Heart left ventricle (tissue), 16 donors: ENCODE results near the gene SEMA3F. TPM values are rescaled to one million over a fixed set of nuclear protein-coding genes. Genes with fewer than 3 reads are reported as not detected.

Experiments
- ATAC-seq, 4 donors: fragments of 200-7000 bp; cut with Tn5 transposase; one replicate each; pipeline ENCODE4 v1.9.1; 2020 to 2022; ENCODE audit warnings: moderate library complexity in 4 of 4, mild to moderate bottlenecking in 3 of 4, moderate number of reproducible peaks in 1 of 4
- DNase-seq, 5 donors: peaks; one replicate each; pipeline ENCODE4 v3.0.0-alpha.2; 2020
- H3K27ac ChIP-seq, 12 donors: fragments of 200-600 bp; sonication (generic) in 4 of 12; one replicate each; pipeline versions ENCODE4 v1.5.0 to v1.8.0; 2016 to 2022; ENCODE audit warnings: mild to moderate bottlenecking in 2 of 12
- H3K27me3 ChIP-seq, 9 donors: fragments of 200-600 bp; sonication (generic) in 2 of 9; one replicate each; pipeline versions ENCODE4 v1.5.1 to v1.8.0; 2016 to 2022; ENCODE audit warnings: mild to moderate bottlenecking in 3 of 9
- H3K36me3 ChIP-seq, 9 donors: fragments of 200-600 bp; sonication (generic) in 2 of 9; one replicate each; pipeline versions ENCODE4 v1.5.0 to v1.8.0; 2018 to 2022; ENCODE audit warnings: mild to moderate bottlenecking in 2 of 9
- H3K4me1 ChIP-seq, 12 donors: fragments of 200-600 bp; sonication (generic) in 4 of 12; one replicate each; pipeline versions ENCODE4 v1.5.0 to v1.8.0; 2016 to 2022; ENCODE audit warnings: mild to moderate bottlenecking in 3 of 12
- H3K4me3 ChIP-seq, 12 donors: fragments of 200-600 bp; sonication (generic) in 4 of 12; one replicate each; pipeline versions ENCODE4 v1.5.0 to v1.8.0; 2017 to 2022; ENCODE audit warnings: mild to moderate bottlenecking in 9 of 12, moderate library complexity in 4 of 12
- H3K9me3 ChIP-seq, 12 donors: fragments of 200-600 bp; sonication (generic) in 4 of 12; one replicate each; pipeline versions ENCODE4 v1.5.0 to v1.8.0; 2016 to 2022; ENCODE audit warnings: mild to moderate bottlenecking in 1 of 12
- POLR2A ChIP-seq, 2 donors: fragments of 450-650 bp; IDR thresholded peaks; one replicate each; pipeline ENCODE4 v1.6.1; 2017; ENCODE audit warnings: antibody characterized with exemption in 2 of 2, mild to moderate bottlenecking in 2 of 2, moderate library complexity in 2 of 2
- WGBS, 4 donors: extraction: QIAGEN DNeasy Blood & Tissue Kit in 2 of 4; methylation state at CpG; one replicate each; pipeline versions ENCODE4 v1.1.5 to v1.1.7; 2013 to 2018; 5-methylcytosine and 5-hydroxymethylcytosine counted together
- intact Hi-C, 10 donors: fragments of 100-400 bp; cut with DNase I; formaldehyde crosslinking; loops; one replicate each; pipeline versions ENCODE4 v1.11.1 to v1.14.2; 2022
- polyA plus RNA-seq, 2 donors: library from polyadenylated mRNA; stranded (reverse); fragments of 200-250 nt; gene quantifications; one replicate each; pipeline ENCODE4 v1.2.3, GENCODE V29; 2013
- total RNA-seq, 9 donors: library from RNA; depleted of rRNA in 2 of 9; stranded (reverse); fragments of >200 nt in 2 of 9; fragmentation: NEBNext Ultra II Directional in 3 of 9; extraction: Animal tissue kit (Norgen Biotek cat#: 25700) in 3 of 9; gene quantifications; one replicate each; pipeline versions ENCODE4 v1.1.0 to v1.2.4, GENCODE V29; 2016 to 2023
- TF ChIP-seq, protein P1 (sequence below), 12 donors: fragments of 200-600 bp; sonication (generic) in 4 of 12; IDR thresholded peaks; one replicate each; pipeline versions ENCODE4 v1.5.0 to v1.8.0; 2018 to 2022; ENCODE audit warnings: antibody characterized with exemption in 12 of 12, mild to moderate bottlenecking in 5 of 12
- donor health status: ischemic (EF 13 %, LVEDD 7.1; RV severe dilation, severe dysfunction).
- donor health status: healthy with polysubstance abuse.
- donor health status: DM: no; HTN: yes; CAD: no.
- donor health status: DM: no; HTN: no; CAD: no.
- donor health status: ischemic (EF 25% LVEDD 6.9; RV normal size, moderate dysfunction).
- donor health status: ischemic (EF 25% LVEDD 5.7; RV mildly dilated, moderate dysfunction).
- donor health status: healthy.
- donor health status: DM: yes; HTN: yes; CAD: no.
- donor health status: ischemic (EF 35%, LVEDD 5.7; RV mildly dilated, moderate dysfunction).
- donor health status: nonischemic (EF 11% LVEDD 7.7; RV severe dilation, severe dysfunction).
- donor health status: DM: yes; HTN: yes; CAD: no.
- donor health status: PGD.
- donor health status: ischemic (EF 29% LVEDD 5.4; RV normal size, mild dysfunction).
- donor health status: nonischemic (EF 23%, LVEDD 6.1; RV moderate dilation, normal function).

SEMA3F gene
- total and polyA plus RNA-seq, 11 donors = 6.1 to 94.1 (median 11.3) TPM

- peak in 1 of 2 donors; percentile 13 for TF ChIP-seq POLR2A (IDR thresholded peaks at IDR 0.05)
- TF ChIP-seq, protein P1, sequence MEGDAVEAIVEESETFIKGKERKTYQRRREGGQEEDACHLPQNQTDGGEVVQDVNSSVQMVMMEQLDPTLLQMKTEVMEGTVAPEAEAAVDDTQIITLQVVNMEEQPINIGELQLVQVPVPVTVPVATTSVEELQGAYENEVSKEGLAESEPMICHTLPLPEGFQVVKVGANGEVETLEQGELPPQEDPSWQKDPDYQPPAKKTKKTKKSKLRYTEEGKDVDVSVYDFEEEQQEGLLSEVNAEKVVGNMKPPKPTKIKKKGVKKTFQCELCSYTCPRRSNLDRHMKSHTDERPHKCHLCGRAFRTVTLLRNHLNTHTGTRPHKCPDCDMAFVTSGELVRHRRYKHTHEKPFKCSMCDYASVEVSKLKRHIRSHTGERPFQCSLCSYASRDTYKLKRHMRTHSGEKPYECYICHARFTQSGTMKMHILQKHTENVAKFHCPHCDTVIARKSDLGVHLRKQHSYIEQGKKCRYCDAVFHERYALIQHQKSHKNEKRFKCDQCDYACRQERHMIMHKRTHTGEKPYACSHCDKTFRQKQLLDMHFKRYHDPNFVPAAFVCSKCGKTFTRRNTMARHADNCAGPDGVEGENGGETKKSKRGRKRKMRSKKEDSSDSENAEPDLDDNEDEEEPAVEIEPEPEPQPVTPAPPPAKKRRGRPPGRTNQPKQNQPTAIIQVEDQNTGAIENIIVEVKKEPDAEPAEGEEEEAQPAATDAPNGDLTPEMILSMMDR (IDR thresholded peaks at IDR 0.05) = peak; percentile 76 to 89 (median 84)
- DNase-seq = peak; percentile 68 to 77 (median 72)
- intact Hi-C loops = loop anchor here in 9 of 10 donors (1.0 to 10.0 kb wide), 8 partner anchors 31 to 153 kb away; partner anchors contain the start of genes LSMEM2 (in 2 of the 9), SEMA3B (in 1 of the 9) and SEMA3F (in 1 of the 9)
- Histone ChIP-seq H3K4me3 (no peak overlapping the region), H3K27ac (no peak overlapping the region), H3K36me3 (peaks cover 0 to 51% (median 49%) of the 10 kb centered on the region in 9 donors), H3K4me1 (peaks cover 0 to 21% (median 2%) of the 10 kb centered on the region in 12 donors), H3K27me3 (no peaks in the 10 kb centered on the region), H3K9me3 (no peaks in the 10 kb centered on the region)
- WGBS, 4 donors = 30 to 53% (median 35%) methylated on average over 5 to 13 of the region's 13 CpGs
- peak; percentile 71 to 88 (median 84) for ATAC-seq
Measured at GRCh38 chr3:50121072-50122032, 33.8 kb upstream of the SEMA3F start.

DNA sequence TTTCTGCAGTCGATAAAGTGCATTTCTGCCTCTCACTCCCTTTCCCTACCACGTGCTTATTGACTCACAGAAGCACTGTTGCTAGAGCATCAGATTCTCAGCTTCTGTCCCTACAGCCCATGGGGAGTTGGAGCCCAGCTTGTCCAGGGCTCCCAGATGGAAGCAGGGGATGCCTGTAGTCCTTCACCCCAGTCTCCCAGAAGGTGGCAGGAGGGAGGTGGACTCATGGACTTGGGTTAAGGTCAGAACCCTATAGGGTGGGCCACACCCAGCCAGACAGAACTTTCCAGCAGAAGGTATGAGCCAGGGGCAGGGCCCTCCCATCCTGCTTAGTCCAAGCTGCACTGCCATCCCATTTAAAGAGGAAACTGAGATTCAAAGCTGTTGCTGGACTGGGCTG lies 33.1 kb upstream of the SEMA3F start:
- ATAC-seq = peak in 2 of 4 donors; percentile 1 to 2
- TF ChIP-seq, protein P1 (IDR thresholded peaks at IDR 0.05) = no peak
- no peak for TF ChIP-seq POLR2A (IDR thresholded peaks at IDR 0.05)

DNA sequence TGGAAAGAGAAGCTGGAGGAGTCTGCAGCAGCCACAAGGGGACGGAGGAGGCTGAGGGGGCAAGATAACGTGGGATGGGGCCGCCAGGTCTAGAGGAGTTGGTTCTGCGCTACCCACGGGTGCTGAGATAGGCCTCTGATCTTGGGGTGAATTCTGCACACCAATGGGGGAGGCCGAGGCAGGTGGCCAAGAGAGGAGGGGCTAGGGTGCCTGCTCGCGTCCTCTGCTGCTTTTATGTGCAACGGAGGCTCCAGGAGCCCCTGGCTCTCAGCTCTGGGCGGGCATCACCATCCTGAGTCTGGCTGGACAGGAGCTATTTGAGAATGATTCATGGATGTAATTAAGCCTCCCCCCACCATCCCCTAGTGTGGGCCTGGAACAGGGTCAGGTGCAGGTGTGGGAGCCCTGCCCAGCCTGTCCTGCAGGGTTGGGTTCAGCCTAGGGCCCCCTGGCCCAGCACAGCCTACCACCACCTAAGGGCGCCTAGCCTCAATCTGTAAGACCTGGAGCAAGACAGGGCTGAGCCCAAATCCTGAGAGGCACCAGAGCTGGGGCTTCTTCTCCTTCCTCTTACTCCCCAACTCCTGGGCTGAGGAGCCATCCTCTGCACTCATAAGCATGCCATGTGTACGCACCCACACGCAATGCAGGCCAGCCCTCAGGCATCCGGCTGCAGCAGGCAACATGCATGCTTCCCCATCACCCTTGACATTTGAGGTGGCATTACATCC lies 32.3 kb upstream of the SEMA3F start:
- ATAC-seq = no peak
- Histone ChIP-seq H3K27me3 (no peaks in the 10 kb centered on the region), H3K9me3 (no peaks in the 10 kb centered on the region), H3K36me3 (peaks cover 0 to 37% (median 34%) of the 10 kb centered on the region in 9 donors), H3K27ac (no peak overlapping the region), H3K4me1 (peaks cover 0 to 28% (median 2%) of the 10 kb centered on the region in 12 donors), H3K4me3 (no peak overlapping the region)
- TF ChIP-seq POLR2A (IDR thresholded peaks at IDR 0.05) = no peak
- TF ChIP-seq, protein P1 (IDR thresholded peaks at IDR 0.05) = no peak
- intact Hi-C loops = loop anchor here in 9 of 10 donors (1.0 to 10.0 kb wide), 7 partner anchors 30 to 152 kb away; partner anchors contain the start of genes LSMEM2 (in 2 of the 9) and SEMA3B (in 1 of the 9)
- peak in 2 of 5 donors; percentile 19 to 57 for DNase-seq
- WGBS, 4 donors = 85 to 91% (median 86%) methylated on average over 13 to 14 of the region's 14 CpGs

More for the DNA sequence above, 33.1 kb upstream of the SEMA3F start:
- WGBS, 4 donors = 83 to 88% (median 84%) methylated on average over 2 of the region's 2 CpGs
- Histone ChIP-seq H3K4me1 (peaks cover 0 to 28% (median 2%) of the 10 kb centered on the region in 12 donors), H3K27ac (no peak overlapping the region), H3K9me3 (no peaks in the 10 kb centered on the region), H3K36me3 (peaks cover 0 to 44% (median 42%) of the 10 kb centered on the region in 9 donors), H3K4me3 (no peak overlapping the region), H3K27me3 (no peaks in the 10 kb centered on the region)
- DNase-seq = peak in 1 of 5 donors; percentile 22
- intact Hi-C loops = loop anchor here in 9 of 10 donors (1.0 to 10.0 kb wide), 7 partner anchors 31 to 153 kb away; partner anchors contain the start of genes LSMEM2 (in 2 of the 9) and SEMA3B (in 1 of the 9)
